Natural killer cell (primary cell): ENCODE results near the gene PCBP3. TPM values are rescaled to one million over a fixed set of nuclear protein-coding genes. Genes with fewer than 3 reads are reported as not detected.
"Not testable (repeated sequence)": the region's sequence is repeated elsewhere in the genome, so short reads cannot be mapped to it uniquely, and the experiment has no call there.

Experiments used
- ATAC-seq, 3 donors: fragments of 150-1000 bp in 2 of 3; fragments of 200-7000 bp in 1 of 3; cut with Tn5 transposase; 1 replicate in 1 of 3; 2 replicates in 2 of 3; pipeline ENCODE4 v1.10.0; 2021; ENCODE audit warnings: mild to moderate bottlenecking in 2 of 3, moderate library complexity in 2 of 3
- DNase-seq, 2 donors: peaks; one replicate each; pipeline versions ENCODE4 v3.0.0 to v3.0.0-alpha.2; 2013 to 2021; ENCODE audit warnings: mixed read lengths in 1 of 2
- H3K27ac ChIP-seq: one replicate; pipeline ENCODE4 v1.5.1; 2013; ENCODE audit warnings: mild to moderate bottlenecking, low read length
- H3K27me3 ChIP-seq: one replicate; pipeline ENCODE4 v1.6.1; 2013; ENCODE audit warnings: low read length; ENCODE audit not compliant: control insufficient read depth, insufficient read depth
- H3K36me3 ChIP-seq: one replicate; pipeline ENCODE4 v1.6.1; 2013; ENCODE audit warnings: low read length; ENCODE audit not compliant: control insufficient read depth, insufficient read depth
- H3K4me1 ChIP-seq: one replicate; pipeline ENCODE4 v1.6.1; 2013; ENCODE audit warnings: low read length; ENCODE audit not compliant: control insufficient read depth, insufficient read depth
- H3K4me3 ChIP-seq: one replicate; pipeline ENCODE4 v1.5.1; 2013; ENCODE audit warnings: low read length
- H3K9me3 ChIP-seq: one replicate; pipeline ENCODE4 v1.6.1; 2013; ENCODE audit warnings: low read length; ENCODE audit not compliant: control insufficient read depth, insufficient read depth
- H3K27ac Mint-ChIP-seq, 2 donors: one replicate each; pipeline ENCODE4 v1.8.0; 2022; ENCODE audit warnings: mild to moderate bottlenecking in 2 of 2, mixed read lengths in 2 of 2, moderate library complexity in 1 of 2
- H3K27me3 Mint-ChIP-seq, 2 donors: one replicate each; pipeline ENCODE4 v1.8.0; 2022; ENCODE audit warnings: low read depth in 2 of 2, mixed read lengths in 2 of 2
- H3K36me3 Mint-ChIP-seq: one replicate; pipeline ENCODE4 v1.8.0; 2022; ENCODE audit warnings: mixed read lengths
- H3K4me1 Mint-ChIP-seq, 2 donors: one replicate each; pipeline ENCODE4 v1.8.0; 2022; ENCODE audit warnings: mixed read lengths in 2 of 2
- H3K4me3 Mint-ChIP-seq: one replicate; pipeline ENCODE4 v1.8.0; 2022; ENCODE audit warnings: mild to moderate bottlenecking, moderate library complexity, mixed read lengths
- H3K9me3 Mint-ChIP-seq, 2 donors: one replicate each; pipeline ENCODE4 v1.8.0; 2022; ENCODE audit warnings: mixed read lengths in 2 of 2
- WGBS: methylation state at CpG from one replicate; pipeline ENCODE4 v1.1.7; 2013; ENCODE audit warnings: missing lambda C conversion rate; ENCODE audit not compliant: insufficient coverage; 5-methylcytosine and 5-hydroxymethylcytosine counted together
- intact Hi-C: fragments of 100-400 bp; cut with micrococcal nuclease; formaldehyde crosslinking; loops from one replicate; pipeline ENCODE4 v1.14.2; 2022
- total RNA-seq, 4 donors: library from RNA; stranded (reverse); fragments of 120-200 nt in 1 of 4; gene quantifications; one replicate each; pipeline versions ENCODE4 v1.2.3 to v1.2.4, GENCODE V29; 2013 to 2022
- TF ChIP-seq, protein P1 (sequence below): fragments of 200-600 bp; IDR thresholded peaks from one replicate; pipeline ENCODE4 v1.8.0; 2022; ENCODE audit warnings: antibody characterized with exemption

The PCBP3 gene
- total RNA-seq, 3 donors from 2014 or later (not counting 1 experiment from before 2014, with no cell fraction given): 0.50 to 3.0 (median 0.52) TPM

DNA sequence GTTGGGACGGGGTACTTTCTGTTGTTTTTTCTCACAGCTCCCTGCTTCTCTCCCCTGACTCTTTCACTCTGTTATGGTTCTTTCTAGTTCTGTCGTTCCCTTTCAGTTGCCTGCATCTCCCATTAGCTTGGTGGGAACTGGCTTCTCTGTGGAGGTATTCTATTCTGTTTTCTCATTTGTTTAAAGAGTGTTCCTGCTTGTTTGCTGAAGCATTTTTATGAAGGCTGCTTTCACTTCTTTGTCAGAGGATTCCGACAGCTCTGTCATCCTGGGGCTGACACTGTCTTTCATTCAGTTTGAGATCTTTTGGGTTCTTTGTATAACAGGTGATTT, 242.0 kb downstream of the PCBP3 start:
- 77% methylated on average over 2 of the region's 3 CpGs for WGBS
- no peaks in the 10 kb centered on the region for H3K27me3 ChIP-seq
- no peak for DNase-seq
- H3K4me3 Mint-ChIP-seq: peak overlapping the region; percentile 65
- intact Hi-C loops: no loop called here
- no peaks in the 10 kb centered on the region for H3K36me3 ChIP-seq
- peak overlapping the region; percentile 54 for H3K27ac ChIP-seq
- H3K4me1 Mint-ChIP-seq: peaks cover 27 to 38% of the 10 kb centered on the region in 2 donors
- no peak overlapping the region for H3K4me3 ChIP-seq
- H3K36me3 Mint-ChIP-seq: peaks cover 7% of the 10 kb centered on the region
- peaks cover 7 to 10% of the 10 kb centered on the region in 2 donors for H3K9me3 Mint-ChIP-seq
- H3K4me1 ChIP-seq: peaks cover 35% of the 10 kb centered on the region
- H3K9me3 ChIP-seq: peaks cover 19% of the 10 kb centered on the region
- no peak for ATAC-seq
- H3K27me3 Mint-ChIP-seq: peaks cover 16 to 27% of the 10 kb centered on the region in 2 donors
- H3K27ac Mint-ChIP-seq: peak overlapping the region; percentile 81 to 87
- TF ChIP-seq, protein P1, sequence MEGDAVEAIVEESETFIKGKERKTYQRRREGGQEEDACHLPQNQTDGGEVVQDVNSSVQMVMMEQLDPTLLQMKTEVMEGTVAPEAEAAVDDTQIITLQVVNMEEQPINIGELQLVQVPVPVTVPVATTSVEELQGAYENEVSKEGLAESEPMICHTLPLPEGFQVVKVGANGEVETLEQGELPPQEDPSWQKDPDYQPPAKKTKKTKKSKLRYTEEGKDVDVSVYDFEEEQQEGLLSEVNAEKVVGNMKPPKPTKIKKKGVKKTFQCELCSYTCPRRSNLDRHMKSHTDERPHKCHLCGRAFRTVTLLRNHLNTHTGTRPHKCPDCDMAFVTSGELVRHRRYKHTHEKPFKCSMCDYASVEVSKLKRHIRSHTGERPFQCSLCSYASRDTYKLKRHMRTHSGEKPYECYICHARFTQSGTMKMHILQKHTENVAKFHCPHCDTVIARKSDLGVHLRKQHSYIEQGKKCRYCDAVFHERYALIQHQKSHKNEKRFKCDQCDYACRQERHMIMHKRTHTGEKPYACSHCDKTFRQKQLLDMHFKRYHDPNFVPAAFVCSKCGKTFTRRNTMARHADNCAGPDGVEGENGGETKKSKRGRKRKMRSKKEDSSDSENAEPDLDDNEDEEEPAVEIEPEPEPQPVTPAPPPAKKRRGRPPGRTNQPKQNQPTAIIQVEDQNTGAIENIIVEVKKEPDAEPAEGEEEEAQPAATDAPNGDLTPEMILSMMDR: no peak

DNA sequence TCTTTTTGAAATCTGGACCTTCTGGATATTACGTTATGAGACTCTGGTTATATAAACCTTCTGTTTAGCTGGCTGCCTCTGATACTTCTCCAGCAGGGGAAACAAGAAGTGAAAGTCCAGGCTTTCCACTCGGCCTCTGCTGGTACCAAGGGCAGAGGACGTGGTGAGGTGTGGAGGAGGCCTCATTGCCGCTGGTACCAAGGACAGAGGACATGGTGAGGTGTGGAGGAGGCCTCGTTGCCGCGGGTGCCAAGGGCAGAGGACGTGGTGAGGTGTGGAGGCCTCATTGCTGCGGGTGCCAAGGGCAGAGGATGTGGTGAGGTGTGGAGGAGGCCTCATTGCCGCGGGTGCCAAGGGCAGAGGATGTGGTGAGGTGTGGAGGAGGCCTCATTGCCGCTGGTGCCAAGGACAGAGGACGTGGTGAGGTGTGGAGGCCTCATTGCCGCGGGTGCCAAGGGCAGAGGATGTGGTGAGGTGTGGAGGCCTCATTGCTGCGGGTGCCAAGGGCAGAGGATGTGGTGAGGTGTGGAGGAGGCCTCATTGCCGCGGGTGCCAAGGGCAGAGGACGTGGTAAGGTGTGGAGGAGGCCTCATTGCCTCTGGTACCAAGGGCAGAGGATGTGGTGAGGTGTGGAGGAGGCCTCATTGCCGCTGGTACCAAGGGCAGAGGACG, 242.5 kb downstream of the PCBP3 start:
- Mint-ChIP-seq H3K27ac (peak overlapping the region; percentile 81 to 87), H3K4me3 (peak overlapping the region; percentile 65), H3K4me1 (peaks cover 26 to 41% of the 10 kb centered on the region in 2 donors), H3K27me3 (peaks cover 18 to 27% of the 10 kb centered on the region in 2 donors)
- H3K4me3 ChIP-seq, H3K9me3 Mint-ChIP-seq, H3K36me3 ChIP-seq, H3K27me3 ChIP-seq, H3K36me3 Mint-ChIP-seq, intact Hi-C loops: not testable (repeated sequence)
- H3K4me1 ChIP-seq: peaks cover 31% of the 10 kb centered on the region
- DNase-seq (peak; percentile 43 to 65), ATAC-seq (peak in 2 of 3 donors; percentile 52 to 73)
- H3K27ac ChIP-seq: peak overlapping the region; percentile 65
- peaks cover 19% of the 10 kb centered on the region for H3K9me3 ChIP-seq
- WGBS: 3% methylated on average over 18 of the region's 21 CpGs

DNA sequence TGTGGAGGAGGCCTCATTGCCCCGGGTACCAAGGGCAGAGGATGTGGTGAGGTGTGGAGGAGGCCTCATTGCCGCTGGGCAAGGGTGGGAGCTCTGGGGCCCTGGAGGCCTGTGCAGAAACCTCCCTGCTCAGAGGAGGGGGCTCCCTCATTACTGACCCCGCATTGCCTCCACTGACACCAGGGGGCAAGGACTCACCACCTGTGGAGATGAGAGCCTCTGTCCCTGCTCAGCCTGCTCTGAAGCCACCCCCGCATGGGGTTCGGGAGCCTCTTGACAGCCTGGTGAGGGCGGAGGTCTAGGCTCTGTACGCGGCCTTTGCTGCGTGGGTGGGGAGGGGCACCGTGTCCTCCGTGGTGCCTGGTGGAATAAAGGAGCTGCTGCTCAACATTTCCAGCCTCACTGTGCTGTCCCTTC, 243.1 kb downstream of the PCBP3 start:
- peaks cover 7% of the 10 kb centered on the region for H3K36me3 Mint-ChIP-seq
- H3K9me3 ChIP-seq: peaks cover 19% of the 10 kb centered on the region
- WGBS: 63% methylated on average over 10 of the region's 11 CpGs
- peaks cover 26 to 42% of the 10 kb centered on the region in 2 donors for H3K4me1 Mint-ChIP-seq
- H3K4me3 Mint-ChIP-seq: no peak overlapping the region
- peak; percentile 17 to 60 (median 31) for ATAC-seq
- peaks cover 16 to 24% of the 10 kb centered on the region in 2 donors for H3K27me3 Mint-ChIP-seq
- intact Hi-C loops: no loop called here
- H3K9me3 Mint-ChIP-seq: peaks cover 7 to 10% of the 10 kb centered on the region in 2 donors
- H3K4me1 ChIP-seq: peaks cover 33% of the 10 kb centered on the region
- TF ChIP-seq, protein P1: no peak
- H3K36me3 ChIP-seq: no peaks in the 10 kb centered on the region
- no peaks in the 10 kb centered on the region for H3K27me3 ChIP-seq
- H3K27ac ChIP-seq: peak overlapping the region; percentile 65
- H3K4me3 ChIP-seq: no peak overlapping the region
- H3K27ac Mint-ChIP-seq: peak overlapping the region; percentile 81 to 87
- DNase-seq: peak in 1 of 2 donors; percentile 53

DNA sequence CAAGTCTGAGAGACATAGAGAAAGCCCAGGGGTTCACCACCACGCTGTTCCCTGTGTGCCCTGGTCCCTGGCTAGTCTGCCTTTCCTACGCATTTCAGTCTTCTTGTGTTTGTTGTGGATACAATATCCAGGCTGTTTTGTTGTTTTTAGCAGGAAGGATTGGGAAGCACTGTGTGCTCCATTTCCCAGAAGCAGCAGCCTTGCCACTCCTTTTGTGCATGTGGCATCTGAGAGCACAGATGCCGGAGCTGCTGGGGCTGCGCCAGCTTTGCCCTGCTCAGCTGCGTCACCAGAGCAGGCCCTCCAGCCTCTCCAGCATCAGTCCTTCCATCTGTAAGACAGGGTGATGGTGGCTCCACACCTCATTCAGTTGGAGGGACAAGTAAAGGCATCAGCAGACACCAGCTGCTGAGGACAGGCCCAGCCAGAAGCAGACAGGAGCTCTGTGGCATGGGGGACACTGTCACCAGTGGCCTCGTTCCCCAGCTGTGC, 243.6 kb downstream of the PCBP3 start:
- no peak overlapping the region for H3K27ac ChIP-seq

More for the DNA sequence above, 243.6 kb downstream of the PCBP3 start:
- no peaks in the 10 kb centered on the region for H3K36me3 ChIP-seq
- peaks cover 39% of the 10 kb centered on the region for H3K4me1 ChIP-seq
- peak overlapping the region; percentile 81 to 87 for H3K27ac Mint-ChIP-seq
- DNase-seq (peak in 1 of 2 donors; percentile 21), ATAC-seq (no peak)
- H3K4me3 Mint-ChIP-seq: no peak overlapping the region
- intact Hi-C loops: no loop called here
- peaks cover 7% of the 10 kb centered on the region for H3K36me3 Mint-ChIP-seq
- H3K4me3 ChIP-seq: no peak overlapping the region
- H3K9me3 ChIP-seq: peaks cover 19% of the 10 kb centered on the region
- H3K9me3 Mint-ChIP-seq: peaks cover 7 to 10% of the 10 kb centered on the region in 2 donors
- no peaks in the 10 kb centered on the region for H3K27me3 ChIP-seq
- TF ChIP-seq, protein P1: no peak
- H3K27me3 Mint-ChIP-seq: peaks cover 13 to 19% of the 10 kb centered on the region in 2 donors
- 96% methylated on average over 6 of the region's 6 CpGs for WGBS
- H3K4me1 Mint-ChIP-seq: peaks cover 26 to 46% of the 10 kb centered on the region in 2 donors
